Measurements from ENCODE around the gene MGLL.
A peak's percentile ranks its signal among the peaks of the same experiment; 100 is the strongest.

MGLL gene

GRCh38 chr3:127671523-127672428, 150.5 kb downstream of the MGLL start:
- Histone ChIP-seq H3K4me2 (ENCODE audit: low read depth, low read length, poor library complexity, severe bottlenecking) (peak overlapping the region; percentile 64), H3K27me3 (ENCODE audit: low read length) (no peaks in the 10 kb centered on the region), H3F3A (ENCODE audit: insufficient read depth) (no peaks in the 10 kb centered on the region), H4K20me1 (ENCODE audit: low read depth, low read length) (no peaks in the 10 kb centered on the region), H3K9me3 (ENCODE audit: insufficient read depth, low read length) (no peaks in the 10 kb centered on the region), H3K4me3 (ENCODE audit: insufficient read depth, low read length, poor library complexity, severe bottlenecking) (peak overlapping the region; percentile 57), H3K9ac (ENCODE audit: low read length) (peak overlapping the region; percentile 73), H3K27ac (ENCODE audit: low read depth, low read length) (peak overlapping the region; percentile 51), H2AFZ (ENCODE audit: low read depth, low read length, severe bottlenecking) (peak overlapping the region; percentile 89), H3K9me2 (replicated peaks; ENCODE audit: insufficient read depth, low read length) (no peaks in the 10 kb centered on the region), H3K36me3 (ENCODE audit: low read length) (no peaks in the 10 kb centered on the region), H3K79me2 (ENCODE audit: insufficient read depth, low read length) (no peaks in the 10 kb centered on the region)
- TF ChIP-seq, protein P1, sequence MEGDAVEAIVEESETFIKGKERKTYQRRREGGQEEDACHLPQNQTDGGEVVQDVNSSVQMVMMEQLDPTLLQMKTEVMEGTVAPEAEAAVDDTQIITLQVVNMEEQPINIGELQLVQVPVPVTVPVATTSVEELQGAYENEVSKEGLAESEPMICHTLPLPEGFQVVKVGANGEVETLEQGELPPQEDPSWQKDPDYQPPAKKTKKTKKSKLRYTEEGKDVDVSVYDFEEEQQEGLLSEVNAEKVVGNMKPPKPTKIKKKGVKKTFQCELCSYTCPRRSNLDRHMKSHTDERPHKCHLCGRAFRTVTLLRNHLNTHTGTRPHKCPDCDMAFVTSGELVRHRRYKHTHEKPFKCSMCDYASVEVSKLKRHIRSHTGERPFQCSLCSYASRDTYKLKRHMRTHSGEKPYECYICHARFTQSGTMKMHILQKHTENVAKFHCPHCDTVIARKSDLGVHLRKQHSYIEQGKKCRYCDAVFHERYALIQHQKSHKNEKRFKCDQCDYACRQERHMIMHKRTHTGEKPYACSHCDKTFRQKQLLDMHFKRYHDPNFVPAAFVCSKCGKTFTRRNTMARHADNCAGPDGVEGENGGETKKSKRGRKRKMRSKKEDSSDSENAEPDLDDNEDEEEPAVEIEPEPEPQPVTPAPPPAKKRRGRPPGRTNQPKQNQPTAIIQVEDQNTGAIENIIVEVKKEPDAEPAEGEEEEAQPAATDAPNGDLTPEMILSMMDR (IDR thresholded peaks at IDR 0.05; ENCODE audit: insufficient read depth, low read length, poor library complexity, severe bottlenecking): no peak
- TF ChIP-seq EZH2phosphoT487 (conservative IDR thresholded peaks at IDR 0.05; ENCODE audit: low read length): no peak

DNA sequence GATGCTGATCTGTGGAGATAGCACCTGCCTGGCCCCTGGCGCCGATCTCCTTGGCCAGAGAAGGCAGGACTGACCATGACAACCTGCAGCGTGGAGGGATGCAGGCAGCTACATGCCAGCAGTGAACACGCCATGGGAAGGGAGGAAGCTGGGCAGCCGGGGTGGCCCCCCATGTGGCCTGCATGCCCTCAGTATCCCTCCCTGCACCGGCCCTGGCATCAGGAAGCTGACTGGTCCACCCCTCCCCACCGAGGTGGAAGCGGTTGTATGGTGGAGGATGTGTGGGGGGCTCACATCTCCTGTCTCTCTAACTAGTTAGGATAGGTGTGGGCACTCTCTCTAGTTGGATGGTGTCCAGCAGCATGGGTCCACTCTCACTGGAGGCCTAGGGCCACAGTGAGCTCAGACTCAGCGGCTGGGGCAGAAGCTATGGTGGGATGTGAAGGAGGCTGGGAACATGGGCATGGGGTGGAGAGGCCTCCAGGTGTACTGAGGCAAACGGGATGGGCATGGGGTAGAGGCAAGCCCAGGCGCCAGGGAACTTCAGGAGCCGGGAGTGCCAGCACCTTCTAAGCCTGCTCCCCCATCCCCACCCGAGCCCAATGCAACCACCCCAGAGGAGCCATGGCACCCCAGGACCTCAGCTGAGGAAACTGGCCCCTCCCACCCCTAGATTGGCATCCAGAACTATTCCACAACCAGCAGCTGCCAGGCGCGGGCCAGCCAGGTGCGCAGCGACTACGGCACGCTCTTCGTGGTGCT, 151.4 kb downstream of the MGLL start:
- Histone ChIP-seq H3K4me2 (ENCODE audit: low read depth, low read length, poor library complexity, severe bottlenecking) (no peak overlapping the region), H3K4me3 (ENCODE audit: insufficient read depth, low read length, poor library complexity, severe bottlenecking) (no peak overlapping the region), H3K79me2 (ENCODE audit: insufficient read depth, low read length) (no peaks in the 10 kb centered on the region), H3F3A (ENCODE audit: insufficient read depth) (no peaks in the 10 kb centered on the region), H3K9ac (ENCODE audit: low read length) (no peak overlapping the region), H3K9me2 (replicated peaks; ENCODE audit: insufficient read depth, low read length) (no peaks in the 10 kb centered on the region), H4K20me1 (ENCODE audit: low read depth, low read length) (no peaks in the 10 kb centered on the region), H3K9me3 (ENCODE audit: insufficient read depth, low read length) (no peaks in the 10 kb centered on the region), H2AFZ (ENCODE audit: low read depth, low read length, severe bottlenecking) (no peak overlapping the region), H3K36me3 (ENCODE audit: low read length) (no peaks in the 10 kb centered on the region), H3K27me3 (ENCODE audit: low read length) (no peaks in the 10 kb centered on the region), H3K27ac (ENCODE audit: low read depth, low read length) (no peak overlapping the region)
- TF ChIP-seq, protein P1 (IDR thresholded peaks at IDR 0.05; ENCODE audit: insufficient read depth, low read length, poor library complexity, severe bottlenecking): no peak
- no peak for TF ChIP-seq EZH2phosphoT487 (conservative IDR thresholded peaks at IDR 0.05; ENCODE audit: low read length)

DNA sequence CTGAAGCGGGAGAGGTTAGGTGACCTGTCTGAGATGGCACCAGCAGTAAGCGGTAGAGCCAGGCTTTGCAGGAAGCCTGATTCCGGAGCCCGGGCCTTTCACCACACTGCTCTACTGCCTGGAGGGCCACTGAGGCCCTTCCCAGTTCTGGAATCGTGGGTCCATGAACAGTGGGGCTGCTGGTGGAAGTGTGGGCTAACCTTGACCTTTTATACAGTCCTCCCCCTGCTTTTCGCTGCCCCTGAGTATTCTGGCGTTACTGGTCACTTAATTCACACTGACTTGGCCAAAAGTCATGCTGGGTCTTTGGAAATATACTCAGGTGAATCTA, 152.1 kb downstream of the MGLL start:
- no peak overlapping the region for H3K9ac ChIP-seq (ENCODE audit: low read length)
- H3K9me2 ChIP-seq (replicated peaks; ENCODE audit: insufficient read depth, low read length): no peaks in the 10 kb centered on the region
- no peak overlapping the region for H2AFZ ChIP-seq (ENCODE audit: low read depth, low read length, severe bottlenecking)
- H3K27me3 ChIP-seq (ENCODE audit: low read length): no peaks in the 10 kb centered on the region
- H3K4me3 ChIP-seq (ENCODE audit: insufficient read depth, low read length, poor library complexity, severe bottlenecking): no peak overlapping the region
- H4K20me1 ChIP-seq (ENCODE audit: low read depth, low read length): no peaks in the 10 kb centered on the region
- H3K4me2 ChIP-seq (ENCODE audit: low read depth, low read length, poor library complexity, severe bottlenecking): no peak overlapping the region
- no peaks in the 10 kb centered on the region for H3K36me3 ChIP-seq (ENCODE audit: low read length)
- no peaks in the 10 kb centered on the region for H3K79me2 ChIP-seq (ENCODE audit: insufficient read depth, low read length)
- TF ChIP-seq, protein P1 (IDR thresholded peaks at IDR 0.05; ENCODE audit: insufficient read depth, low read length, poor library complexity, severe bottlenecking): no peak
- TF ChIP-seq EZH2phosphoT487 (conservative IDR thresholded peaks at IDR 0.05; ENCODE audit: low read length): no peak
- H3F3A ChIP-seq (ENCODE audit: insufficient read depth): no peaks in the 10 kb centered on the region
- no peaks in the 10 kb centered on the region for H3K9me3 ChIP-seq (ENCODE audit: insufficient read depth, low read length)
- H3K27ac ChIP-seq (ENCODE audit: low read depth, low read length): no peak overlapping the region
